GM23248 (cell line): ENCODE measurements around the gene CLCN6.

Source experiments
- EZH2 ChIP-seq: fragments of 200-600 bp; sonication (generic); IDR thresholded peaks from 2 replicates; pipeline ENCODE4 v1.6.1; 2018; ENCODE audit warnings: antibody characterized with exemption, mild to moderate bottlenecking; ENCODE audit not compliant: insufficient read depth, poor library complexity, severe bottlenecking
- EZH2phosphoT487 ChIP-seq: fragments of 200-600 bp; sonication (generic); IDR thresholded peaks from 2 replicates; pipeline ENCODE4 v1.6.1; 2018; ENCODE audit warnings: antibody characterized with exemption, moderate library complexity, mild to moderate bottlenecking, low read depth; ENCODE audit not compliant: insufficient read depth

- no peak for TF ChIP-seq EZH2
- TF ChIP-seq EZH2phosphoT487: no peak
Measured at GRCh38 chr1:11783556-11783955, 22.4 kb upstream of the CLCN6 start.
